Gastrocnemius medialis (tissue), 4 donors: Measurements from ENCODE around the gene PRKCE. TPM values are rescaled to one million over a fixed set of nuclear protein-coding genes. Genes with fewer than 3 reads are reported as not detected.

Experiments
- ATAC-seq, 2 donors: fragments of 150-250 bp; one replicate each; pipeline ENCODE4 v1.9.1; 2016
- DNase-seq, 2 donors: peaks; one replicate each; pipeline ENCODE4 v3.0.0-alpha.2; 2019
- H3K27ac ChIP-seq, 4 donors: fragments of 200-600 bp; sonication (generic); 1 replicate in 1 of 4; 2 replicates in 3 of 4; pipeline ENCODE4 v1.5.1; 2016 to 2018; ENCODE audit warnings: mild to moderate bottlenecking in 2 of 4, moderate library complexity in 1 of 4
- H3K27me3 ChIP-seq, 3 donors: fragments of 200-600 bp; sonication (generic) in 2 of 3; 1 replicate in 1 of 3; 2 replicates in 2 of 3; pipeline versions ENCODE4 v1.5.1 to v1.6.0; 2016 to 2019; ENCODE audit warnings: mild to moderate bottlenecking in 1 of 3, moderate library complexity in 1 of 3
- H3K36me3 ChIP-seq, 2 donors: fragments of 200-600 bp; sonication (generic) in 1 of 2; one replicate each; pipeline ENCODE4 v1.5.1; 2017 to 2018
- H3K4me1 ChIP-seq, 2 donors: fragments of 200-600 bp; sonication (generic) in 1 of 2; one replicate each; pipeline ENCODE4 v1.5.1; 2016 to 2017; ENCODE audit warnings: mild to moderate bottlenecking in 2 of 2
- H3K4me3 ChIP-seq, 4 donors: fragments of 200-600 bp; sonication (generic) in 3 of 4; 1 replicate in 1 of 4; 2 replicates in 3 of 4; pipeline ENCODE4 v1.5.1; 2016 to 2019; ENCODE audit warnings: mild to moderate bottlenecking in 2 of 4
- H3K9me3 ChIP-seq, 3 donors: fragments of 200-600 bp; sonication (generic) in 2 of 3; 1 replicate in 1 of 3; 2 replicates in 2 of 3; pipeline ENCODE4 v1.5.1; 2016 to 2019
- CTCF ChIP-seq, 5 experiments: fragments of 450-650 bp in 3 of 5; fragments of 200-600 bp in 2 of 5; sonication (generic) in 2 of 5; IDR thresholded peaks in 4 of 5; conservative IDR thresholded peaks in 1 of 5; 1 replicate in 4 of 5; 2 replicates in 1 of 5; pipeline ENCODE4 v1.5.1; 2016 to 2019; ENCODE audit warnings: antibody characterized with exemption in 5 of 5, mild to moderate bottlenecking in 3 of 5, moderate library complexity in 3 of 5
- POLR2A ChIP-seq, 2 donors: fragments of 450-650 bp; IDR thresholded peaks; one replicate each; pipeline ENCODE4 v1.6.1; 2017; ENCODE audit warnings: antibody characterized with exemption in 2 of 2, mild to moderate bottlenecking in 2 of 2, moderate library complexity in 2 of 2
- in situ Hi-C, 4 donors: fragments of 200-750 bp; cut with MboI; loops; one replicate each; pipeline versions ENCODE4 v1.15.0 to v1.8.0; 2017; ENCODE audit warnings: low sequenced_read_pairs in 4 of 4
- intact Hi-C: fragments of 100-400 bp; cut with DNase I; formaldehyde crosslinking; loops from one replicate; pipeline ENCODE4 v1.15.1; 2023; ENCODE audit warnings: low total_unique reads
- total RNA-seq, 4 donors: library from RNA; depleted of rRNA; stranded (reverse); fragments of >200 nt; gene quantifications; one replicate each; pipeline versions ENCODE4 v1.1.0 to v1.2.3, GENCODE V29; 2016

PRKCE gene
- total RNA-seq, 4 donors from 2014 or later, result 5.8 to 28.9 (median 11.8) TPM

GRCh38 chr2:46130511-46130910 lies 479.0 kb downstream of the PRKCE start:
- H3K27me3 ChIP-seq, result no peaks in the 10 kb centered on the region
- intact Hi-C loops, result no loop called here
- H3K36me3 ChIP-seq, result no peaks in the 10 kb centered on the region
- H3K4me1 ChIP-seq, result peaks cover 16 to 20% of the 10 kb centered on the region in 2 donors
- no peak for ATAC-seq
- H3K9me3 ChIP-seq, result no peaks in the 10 kb centered on the region
- TF ChIP-seq POLR2A (IDR thresholded peaks at IDR 0.05) (no peak), CTCF (IDR thresholded peaks at IDR 0.05 in 4 of 5, conservative IDR thresholded peaks at IDR 0.05 in 1 of 5) (no peak)
- no peak overlapping the region for H3K4me3 ChIP-seq
- in situ Hi-C loops, result no loop called here
- H3K27ac ChIP-seq, result no peak overlapping the region
- no peak for DNase-seq

DNA sequence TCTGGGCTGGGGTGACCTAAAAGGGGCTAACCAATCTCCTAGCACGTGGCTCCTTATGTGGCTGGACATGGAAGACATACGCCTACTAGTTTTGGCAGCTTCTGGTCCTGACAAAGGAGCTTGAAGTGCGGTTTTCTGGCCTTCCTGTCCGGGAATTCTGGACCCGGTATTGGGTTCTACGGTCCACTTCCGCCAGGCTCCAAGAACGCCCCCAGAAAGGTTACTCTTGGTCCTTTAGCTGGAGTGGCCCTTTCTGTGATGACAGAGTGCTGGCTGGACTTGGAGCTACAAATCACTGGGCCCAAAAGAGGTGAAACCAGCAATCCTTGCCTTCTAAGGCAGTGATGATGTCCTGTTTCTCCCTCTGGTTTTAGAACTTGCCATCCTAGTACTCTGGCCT lies 481.5 kb downstream of the PRKCE start:
- TF ChIP-seq CTCF (IDR thresholded peaks at IDR 0.05 in 4 of 5, conservative IDR thresholded peaks at IDR 0.05 in 1 of 5) (no peak), POLR2A (IDR thresholded peaks at IDR 0.05) (no peak)
- ATAC-seq (no peak), DNase-seq (no peak)
- in situ Hi-C loops, result no loop called here
- H3K4me1 ChIP-seq, result peaks cover 19 to 20% of the 10 kb centered on the region in 2 donors
- no peaks in the 10 kb centered on the region for H3K27me3 ChIP-seq
- no peak overlapping the region for H3K27ac ChIP-seq
- intact Hi-C loops, result no loop called here
- H3K4me3 ChIP-seq, result no peak overlapping the region
- no peaks in the 10 kb centered on the region for H3K9me3 ChIP-seq
- H3K36me3 ChIP-seq, result no peaks in the 10 kb centered on the region

- H3K36me3 ChIP-seq, result no peaks in the 10 kb centered on the region
- no peak for TF ChIP-seq POLR2A (IDR thresholded peaks at IDR 0.05)
- TF ChIP-seq CTCF (IDR thresholded peaks at IDR 0.05 in 4 of 5, conservative IDR thresholded peaks at IDR 0.05 in 1 of 5), result no peak
- peak overlapping the region in 3 of 4 donors; percentile 16 to 62 (median 57) for H3K27ac ChIP-seq
- peak; percentile 39 to 71 for ATAC-seq
- peaks cover 19 to 20% of the 10 kb centered on the region in 2 donors for H3K4me1 ChIP-seq
- in situ Hi-C loops (no loop called here), intact Hi-C loops (no loop called here)
- no peaks in the 10 kb centered on the region for H3K9me3 ChIP-seq
- peak in 1 of 2 donors; percentile 33 for DNase-seq
- H3K4me3 ChIP-seq, result no peak overlapping the region
- H3K27me3 ChIP-seq, result no peaks in the 10 kb centered on the region
Measured at GRCh38 chr2:46134531-46135227, 483.2 kb downstream of the PRKCE start.

GRCh38 chr2:46135228-46135855 lies 483.9 kb downstream of the PRKCE start:
- DNase-seq (no peak), ATAC-seq (no peak)
- TF ChIP-seq CTCF (IDR thresholded peaks at IDR 0.05 in 4 of 5, conservative IDR thresholded peaks at IDR 0.05 in 1 of 5) (no peak), POLR2A (IDR thresholded peaks at IDR 0.05) (no peak)
- Histone ChIP-seq H3K4me1 (peaks cover 19 to 20% of the 10 kb centered on the region in 2 donors), H3K27ac (peak overlapping the region in 3 of 4 donors; percentile 16 to 57 (median 24)), H3K27me3 (no peaks in the 10 kb centered on the region), H3K4me3 (no peak overlapping the region), H3K9me3 (no peaks in the 10 kb centered on the region), H3K36me3 (no peaks in the 10 kb centered on the region)
- intact Hi-C loops (no loop called here), in situ Hi-C loops (no loop called here)
